ENCODE results near the gene RHOT1.
"Not testable (repeated sequence)": the region's sequence is repeated elsewhere in the genome, so short reads cannot be mapped to it uniquely, and the experiment has no call there.

Gene RHOT1

GRCh38 chr17:32240750-32241149 lies 98.4 kb downstream of the RHOT1 start:
- DNase-seq, result no peak

- no peak for DNase-seq
These were observed 99.3 kb downstream of the RHOT1 start for GRCh38 chr17:32241640-32242039.

DNA sequence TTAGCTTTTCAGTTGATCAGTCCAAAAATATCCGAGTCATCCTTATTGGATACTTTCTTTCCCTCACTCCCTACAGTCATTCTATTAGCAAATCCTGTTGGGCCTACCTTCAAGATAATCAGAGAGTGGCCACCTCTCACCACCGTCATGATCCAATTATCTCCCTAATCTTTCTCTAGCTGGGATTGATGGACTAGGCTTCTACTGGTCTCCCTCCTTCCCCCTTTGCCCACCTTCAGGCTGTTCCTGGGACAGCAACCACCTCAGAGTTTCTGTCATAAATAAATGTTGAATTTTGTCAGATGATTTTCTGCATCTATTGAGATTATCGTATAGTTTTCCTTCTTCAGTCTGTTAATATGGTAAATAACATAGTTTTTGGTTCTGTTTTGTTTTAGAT lies 107.2 kb downstream of the RHOT1 start:
- DNase-seq, result no peak

GRCh38 chr17:32253117-32253611 lies 110.9 kb downstream of the RHOT1 start:
- peak; percentile 67 for DNase-seq

DNA sequence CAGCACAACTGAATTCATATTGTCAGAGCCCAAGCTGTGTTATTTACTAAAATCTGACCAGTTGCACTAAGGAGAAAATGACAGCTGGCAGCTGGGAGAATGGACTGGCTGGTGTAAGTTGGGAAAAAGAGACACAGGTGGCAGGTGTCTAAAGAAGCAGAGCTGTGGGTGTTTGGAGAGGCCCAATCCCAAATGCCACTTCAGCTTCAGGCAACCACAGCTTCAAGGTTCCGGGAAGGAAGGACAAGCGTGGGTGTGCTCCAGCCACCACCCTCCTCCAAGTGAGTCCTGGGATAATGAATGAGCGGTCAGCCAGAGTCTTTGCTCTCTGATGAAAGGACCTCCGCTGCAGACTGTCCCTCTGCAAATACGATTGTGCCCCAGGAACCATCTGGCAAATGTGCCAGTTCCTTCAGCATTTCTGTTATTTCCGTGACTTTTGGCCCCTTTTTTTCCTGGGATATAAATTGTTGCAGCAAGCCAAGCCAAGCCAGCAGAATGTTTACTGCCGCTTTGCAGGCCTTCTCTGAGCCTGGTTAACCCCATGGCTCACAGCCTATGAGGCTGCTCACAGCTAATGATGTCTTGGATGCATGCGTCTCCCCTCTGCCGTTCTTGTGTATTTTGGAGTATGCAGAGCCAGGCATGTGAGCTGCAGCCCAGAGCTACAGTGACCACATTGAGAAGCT lies 113.9 kb downstream of the RHOT1 start:
- no peak for DNase-seq

GRCh38 chr17:32256701-32257019 lies 114.4 kb downstream of the RHOT1 start:
- no peak for DNase-seq

DNA sequence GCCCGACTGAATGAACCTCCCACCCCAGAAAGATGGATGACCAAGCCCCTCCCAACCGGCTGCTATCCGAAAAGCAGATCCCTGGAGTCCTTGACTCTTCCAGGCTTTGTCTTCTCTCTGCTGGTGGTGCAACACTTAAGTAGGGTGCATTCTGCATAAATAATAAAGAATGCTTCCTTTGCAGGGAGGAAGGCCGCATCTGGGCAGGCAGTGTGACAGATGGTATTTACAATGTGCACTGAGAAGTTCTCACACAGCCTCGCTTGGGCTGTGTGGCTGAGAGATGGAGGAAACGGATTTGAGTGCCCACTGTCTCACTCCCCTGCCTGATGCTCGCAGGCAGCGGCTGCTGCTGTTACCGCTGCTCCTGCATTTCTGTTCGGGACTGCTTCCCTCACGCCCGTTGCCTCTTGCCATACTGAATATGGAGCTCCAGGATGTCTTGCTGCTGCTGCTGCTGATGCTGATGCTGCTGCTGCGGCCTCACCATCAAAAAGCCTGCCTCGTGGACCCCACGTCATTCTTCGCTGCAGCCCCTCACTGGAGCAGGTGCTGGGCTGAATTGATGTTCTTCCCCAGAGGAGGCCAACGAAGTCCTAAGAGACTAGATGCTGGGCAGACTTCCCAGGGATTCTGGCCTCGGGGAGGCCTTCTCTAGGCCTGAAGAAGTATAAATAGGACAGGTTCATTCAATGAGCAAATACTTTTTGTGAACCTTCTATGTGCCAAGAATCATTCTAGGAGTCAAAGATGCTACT lies 116.3 kb downstream of the RHOT1 start:
- DNase-seq, result no peak

DNA sequence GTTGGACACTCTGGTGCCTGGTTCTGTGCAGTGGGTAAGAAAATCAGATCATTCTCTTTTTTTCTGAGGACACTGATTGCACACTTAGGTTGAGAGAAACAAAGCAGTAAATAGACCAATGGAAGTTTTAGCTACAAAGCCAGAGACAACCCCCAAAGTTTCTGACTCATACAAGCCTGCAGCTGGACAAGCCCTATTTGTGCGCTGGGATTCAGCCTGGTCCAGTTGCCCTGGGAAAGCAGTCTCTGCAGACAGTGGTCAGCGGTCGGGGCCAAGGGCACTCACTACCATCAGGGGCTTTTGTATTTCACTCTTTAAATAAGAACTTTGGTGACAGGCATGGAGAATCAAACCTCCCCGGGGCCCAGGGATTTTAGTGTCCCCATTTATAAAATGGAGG lies 117.3 kb downstream of the RHOT1 start:
- no peak for DNase-seq

DNA sequence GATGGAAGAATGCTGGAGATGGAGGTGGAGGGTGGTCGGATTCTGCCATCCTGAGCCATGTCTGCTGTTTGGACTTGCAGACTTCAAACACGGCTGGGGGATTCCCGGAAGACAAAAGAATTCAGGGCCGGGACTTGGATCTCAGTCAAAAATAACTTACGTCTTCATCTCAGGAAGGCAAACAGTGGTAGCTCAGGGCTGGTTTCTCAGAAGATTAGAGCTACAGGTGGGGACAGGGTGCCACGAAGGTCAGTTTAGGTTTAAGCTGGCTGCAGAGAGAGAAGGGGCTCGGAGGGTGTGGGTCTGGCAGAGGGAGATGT lies 119.1 kb downstream of the RHOT1 start:
- DNase-seq, result no peak

- no peak for DNase-seq
These were observed 119.7 kb downstream of the RHOT1 start for GRCh38 chr17:32261936-32262510.

- not testable (repeated sequence) for DNase-seq
These were observed 121.2 kb downstream of the RHOT1 start for GRCh38 chr17:32263515-32263914.

- no peak for DNase-seq
These were observed 122.0 kb downstream of the RHOT1 start for GRCh38 chr17:32264140-32264799.

- no peak for DNase-seq
These were observed 122.5 kb downstream of the RHOT1 start for GRCh38 chr17:32264823-32265191.

- peak; percentile 18 for DNase-seq
These were observed 123.1 kb downstream of the RHOT1 start, which contains the start of gene RHBDL3 for GRCh38 chr17:32265192-32265923. TSS of gene RHBDL3 (plus strand) at chr17:32265832. CDS start at chr17:32266190, 358 bp downstream.

DNA sequence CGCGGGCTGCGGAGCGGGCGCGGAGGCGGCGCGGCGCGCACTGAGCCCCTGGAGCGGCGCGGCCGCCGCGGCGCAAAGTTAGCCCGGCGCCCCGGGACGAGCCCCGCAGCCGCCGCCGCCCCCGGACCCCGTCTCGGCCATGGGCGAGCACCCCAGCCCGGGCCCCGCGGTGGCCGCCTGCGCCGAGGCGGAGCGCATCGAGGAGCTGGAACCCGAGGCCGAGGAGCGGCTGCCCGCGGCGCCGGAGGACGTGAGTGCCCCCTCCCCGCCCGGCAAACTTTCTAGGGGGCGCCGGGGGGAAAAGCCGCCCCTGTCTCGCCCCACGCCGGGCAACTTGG lies 123.7 kb downstream of the RHOT1 start:
- no peak for DNase-seq

DNA sequence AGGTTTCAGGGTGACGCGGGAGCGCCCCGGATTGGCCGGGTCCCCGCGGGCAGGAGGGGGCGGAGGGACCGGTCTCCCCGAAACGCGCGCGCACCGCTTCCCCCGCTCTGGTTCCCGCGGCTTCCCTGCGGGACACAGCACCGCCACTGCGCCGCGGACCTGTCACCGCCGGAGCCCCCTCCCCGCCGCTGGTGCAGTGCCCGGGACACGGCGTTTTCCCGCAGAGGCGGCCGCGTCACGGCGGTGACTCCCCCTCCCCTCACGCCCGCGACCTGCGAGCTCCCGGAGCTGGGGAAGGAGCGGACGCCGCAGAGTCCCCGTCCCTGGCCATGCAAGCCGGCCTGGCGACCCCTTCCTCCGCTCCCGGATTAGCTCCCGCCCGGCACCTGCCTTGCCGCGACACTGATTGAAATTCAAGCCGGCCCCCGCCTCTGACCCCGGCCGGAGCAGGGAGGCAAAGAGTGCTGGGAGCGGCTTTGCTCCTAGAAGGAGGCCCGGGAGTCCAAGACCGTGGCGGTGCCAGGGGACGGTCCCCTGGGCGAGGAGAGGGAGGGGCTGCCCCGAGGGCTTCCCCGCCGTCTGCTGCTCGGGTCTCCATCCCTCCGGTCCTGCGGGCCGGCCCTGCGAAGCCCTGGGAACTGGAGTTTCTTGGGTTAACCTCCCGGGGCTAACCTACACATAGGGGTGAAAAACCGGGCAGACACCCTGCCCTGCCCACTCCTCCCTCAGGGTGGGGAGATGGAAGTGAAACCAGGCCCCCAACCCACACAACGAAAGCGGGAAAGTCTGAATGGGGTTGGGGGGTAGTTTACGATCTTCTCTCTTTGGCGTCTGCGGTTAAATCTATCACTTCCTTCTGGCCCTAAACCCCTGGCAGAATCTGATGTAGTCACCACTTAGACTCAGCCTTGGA lies 124.3 kb downstream of the RHOT1 start:
- DNase-seq, result no peak

GRCh38 chr17:32267690-32268205 lies 125.4 kb downstream of the RHOT1 start:
- DNase-seq, result peak; percentile 12

- no peak for DNase-seq
These were observed 126.5 kb downstream of the RHOT1 start for GRCh38 chr17:32268734-32269288.

- DNase-seq, result no peak
These were observed 127.1 kb downstream of the RHOT1 start for GRCh38 chr17:32269377-32269776.

GRCh38 chr17:32271844-32272243 lies 129.5 kb downstream of the RHOT1 start:
- DNase-seq, result no peak

DNA sequence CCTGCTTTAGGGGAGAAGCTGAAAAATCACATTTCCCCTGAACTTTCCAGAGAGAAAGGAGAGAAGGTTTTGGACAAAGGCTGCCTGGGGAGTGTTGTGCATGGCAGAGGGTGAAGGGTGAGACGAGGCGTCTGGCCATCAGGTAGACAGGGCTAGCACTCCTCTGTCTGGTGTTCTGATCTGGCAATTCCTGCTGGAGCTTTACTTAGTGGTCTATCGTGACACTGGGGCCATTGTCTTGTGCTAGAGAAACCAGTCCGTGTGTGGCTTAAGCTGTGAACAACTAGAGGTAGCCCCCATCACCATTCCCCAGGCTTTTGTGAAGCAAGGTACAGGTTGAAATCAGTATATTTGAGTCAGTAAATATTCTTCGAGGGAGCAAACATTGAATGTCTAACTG lies 131.8 kb downstream of the RHOT1 start:
- no peak for DNase-seq
